ENCODE measurements around the gene NPRL2.

NPRL2 gene

GRCh38 chr3:50303013-50303815 lies 47.4 kb downstream of the NPRL2 start, which contains the start of gene HYAL1:
Gene HYAL1 (minus strand): TSS chr3:50303574. CDS start chr3:50302956, 618 bp downstream.
- Histone ChIP-seq H3K4me1 (ENCODE audit: control insufficient read depth, insufficient read depth, low read length) (peaks cover 37% of the 10 kb centered on the region), H3K4me3 (ENCODE audit: low read length in 2 of 2) (peak within 1 kb of the TSS in 1 of 2 donors; percentile 40), H3K27ac (ENCODE audit: low read length) (no peak within 1 kb of the TSS), H3K9me3 (ENCODE audit: control insufficient read depth in 2 of 2, low read length in 2 of 2) (no peaks in the 10 kb centered on the region), H3K27me3 (ENCODE audit: control insufficient read depth in 1 of 2, insufficient read depth in 2 of 2, low read length in 2 of 2) (no peaks in the 10 kb centered on the region), H3K36me3 (ENCODE audit: control insufficient read depth in 2 of 2, insufficient read depth in 2 of 2, low read length in 2 of 2) (no peaks in the 10 kb centered on the region), H3K9ac (ENCODE audit: low read length in 2 of 2) (no peak within 1 kb of the TSS)

- no peaks in the 10 kb centered on the region for H3K36me3 ChIP-seq (ENCODE audit: control insufficient read depth in 2 of 2, insufficient read depth in 2 of 2, low read length in 2 of 2)
- peaks cover 39% of the 10 kb centered on the region for H3K4me1 ChIP-seq (ENCODE audit: control insufficient read depth, insufficient read depth, low read length)
- H3K9me3 ChIP-seq (ENCODE audit: control insufficient read depth in 2 of 2, low read length in 2 of 2) = no peaks in the 10 kb centered on the region
- H3K27ac ChIP-seq (ENCODE audit: low read length) = no peak overlapping the region
- H3K27me3 ChIP-seq (ENCODE audit: control insufficient read depth in 1 of 2, insufficient read depth in 2 of 2, low read length in 2 of 2) = no peaks in the 10 kb centered on the region
- H3K9ac ChIP-seq (ENCODE audit: low read length in 2 of 2) = no peak overlapping the region
- H3K4me3 ChIP-seq (ENCODE audit: low read length in 2 of 2) = peak overlapping the region in 1 of 2 donors; percentile 40
Measured at GRCh38 chr3:50302095-50303012, 48.2 kb downstream of the NPRL2 start.

GRCh38 chr3:50300681-50301254 lies 49.8 kb downstream of the NPRL2 start:
- no peaks in the 10 kb centered on the region for H3K9me3 ChIP-seq (ENCODE audit: control insufficient read depth in 2 of 2, low read length in 2 of 2)
- H3K27me3 ChIP-seq (ENCODE audit: control insufficient read depth in 1 of 2, insufficient read depth in 2 of 2, low read length in 2 of 2) = no peaks in the 10 kb centered on the region
- peak overlapping the region; percentile 44 to 86 for H3K4me3 ChIP-seq (ENCODE audit: low read length in 2 of 2)
- H3K9ac ChIP-seq (ENCODE audit: low read length in 2 of 2) = peak overlapping the region in 1 of 2 donors; percentile 42
- H3K27ac ChIP-seq (ENCODE audit: low read length) = peak overlapping the region; percentile 84
- H3K4me1 ChIP-seq (ENCODE audit: control insufficient read depth, insufficient read depth, low read length) = peaks cover 39% of the 10 kb centered on the region
- no peaks in the 10 kb centered on the region for H3K36me3 ChIP-seq (ENCODE audit: control insufficient read depth in 2 of 2, insufficient read depth in 2 of 2, low read length in 2 of 2)

DNA sequence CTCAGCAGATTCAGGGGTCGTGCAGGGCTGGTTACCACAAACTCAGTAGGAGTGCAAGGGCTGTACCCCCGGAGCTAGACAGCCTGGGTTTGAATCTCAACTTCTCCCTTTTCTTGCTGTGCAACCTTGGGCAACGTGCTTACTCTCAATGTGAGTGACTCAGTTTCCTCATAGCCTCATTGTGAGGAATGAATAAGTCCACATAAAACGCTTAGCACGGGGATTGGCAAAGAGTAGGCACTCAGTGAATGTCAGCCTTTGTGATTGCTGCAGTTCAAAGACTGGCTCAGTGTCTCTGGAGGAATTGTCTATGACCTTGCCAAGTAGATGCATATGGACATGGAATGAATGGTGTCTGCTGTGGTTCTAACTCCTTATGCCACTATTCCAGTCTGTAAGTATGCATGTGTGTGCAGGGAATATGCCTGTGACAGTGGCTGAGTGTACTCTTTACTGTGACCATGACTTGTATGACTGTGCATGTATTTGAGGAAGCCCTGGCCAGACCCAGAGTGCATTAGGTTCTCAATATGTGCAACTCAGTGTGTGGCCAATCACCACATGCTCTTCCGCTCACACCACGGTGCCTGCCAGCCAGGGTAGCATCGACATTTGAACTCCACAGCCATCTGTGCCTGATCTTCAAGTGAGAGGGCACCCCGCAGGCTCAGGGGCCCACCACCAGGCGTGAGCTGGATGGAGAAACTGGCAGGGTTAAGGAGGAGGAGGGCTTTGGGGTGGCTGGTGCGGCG lies 50.5 kb downstream of the NPRL2 start:
- no peaks in the 10 kb centered on the region for H3K9me3 ChIP-seq (ENCODE audit: control insufficient read depth in 2 of 2, low read length in 2 of 2)
- no peaks in the 10 kb centered on the region for H3K27me3 ChIP-seq (ENCODE audit: control insufficient read depth in 1 of 2, insufficient read depth in 2 of 2, low read length in 2 of 2)
- H3K4me1 ChIP-seq (ENCODE audit: control insufficient read depth, insufficient read depth, low read length) = peaks cover 39% of the 10 kb centered on the region
- H3K27ac ChIP-seq (ENCODE audit: low read length) = peak overlapping the region; percentile 84
- H3K9ac ChIP-seq (ENCODE audit: low read length in 2 of 2) = peak overlapping the region; percentile 42 to 89
- H3K36me3 ChIP-seq (ENCODE audit: control insufficient read depth in 2 of 2, insufficient read depth in 2 of 2, low read length in 2 of 2) = no peaks in the 10 kb centered on the region
- H3K4me3 ChIP-seq (ENCODE audit: low read length in 2 of 2) = peak overlapping the region; percentile 44 to 86

GRCh38 chr3:50299638-50299928 lies 51.0 kb downstream of the NPRL2 start:
- peak overlapping the region; percentile 42 to 89 for H3K9ac ChIP-seq (ENCODE audit: low read length in 2 of 2)
- H3K4me3 ChIP-seq (ENCODE audit: low read length in 2 of 2) = peak overlapping the region; percentile 44 to 86
- H3K36me3 ChIP-seq (ENCODE audit: control insufficient read depth in 2 of 2, insufficient read depth in 2 of 2, low read length in 2 of 2) = no peaks in the 10 kb centered on the region
- H3K9me3 ChIP-seq (ENCODE audit: control insufficient read depth in 2 of 2, low read length in 2 of 2) = no peaks in the 10 kb centered on the region
- peaks cover 39% of the 10 kb centered on the region for H3K4me1 ChIP-seq (ENCODE audit: control insufficient read depth, insufficient read depth, low read length)
- H3K27me3 ChIP-seq (ENCODE audit: control insufficient read depth in 1 of 2, insufficient read depth in 2 of 2, low read length in 2 of 2) = no peaks in the 10 kb centered on the region
- H3K27ac ChIP-seq (ENCODE audit: low read length) = peak overlapping the region; percentile 84

- peak within 1 kb of the TSS; percentile 84 for H3K27ac ChIP-seq (ENCODE audit: low read length)
- no peaks in the 10 kb centered on the region for H3K9me3 ChIP-seq (ENCODE audit: control insufficient read depth in 2 of 2, low read length in 2 of 2)
- H3K36me3 ChIP-seq (ENCODE audit: control insufficient read depth in 2 of 2, insufficient read depth in 2 of 2, low read length in 2 of 2) = no peaks in the 10 kb centered on the region
- peaks cover 39% of the 10 kb centered on the region for H3K4me1 ChIP-seq (ENCODE audit: control insufficient read depth, insufficient read depth, low read length)
- no peaks in the 10 kb centered on the region for H3K27me3 ChIP-seq (ENCODE audit: control insufficient read depth in 1 of 2, insufficient read depth in 2 of 2, low read length in 2 of 2)
- H3K9ac ChIP-seq (ENCODE audit: low read length in 2 of 2) = peak within 1 kb of the TSS; percentile 73 to 89
- H3K4me3 ChIP-seq (ENCODE audit: low read length in 2 of 2) = peak within 1 kb of the TSS; percentile 71 to 92
Measured at GRCh38 chr3:50298836-50299637, 51.5 kb downstream of the NPRL2 start, which contains the start of the genes HYAL3 and NAA80. Gene HYAL3 (minus strand): TSS chr3:50299405. CDS start chr3:50295602, 3,803 bp downstream. Gene NAA80 (minus strand): TSS chr3:50299405. CDS start chr3:50297463, 1,942 bp downstream.

GRCh38 chr3:50297896-50298725 lies 52.5 kb downstream of the NPRL2 start:
- peak overlapping the region; percentile 71 to 92 for H3K4me3 ChIP-seq (ENCODE audit: low read length in 2 of 2)
- H3K27ac ChIP-seq (ENCODE audit: low read length) = peak overlapping the region; percentile 84
- H3K9ac ChIP-seq (ENCODE audit: low read length in 2 of 2) = peak overlapping the region; percentile 73 to 87
- H3K27me3 ChIP-seq (ENCODE audit: control insufficient read depth in 1 of 2, insufficient read depth in 2 of 2, low read length in 2 of 2) = no peaks in the 10 kb centered on the region
- no peaks in the 10 kb centered on the region for H3K36me3 ChIP-seq (ENCODE audit: control insufficient read depth in 2 of 2, insufficient read depth in 2 of 2, low read length in 2 of 2)
- no peaks in the 10 kb centered on the region for H3K9me3 ChIP-seq (ENCODE audit: control insufficient read depth in 2 of 2, low read length in 2 of 2)
- H3K4me1 ChIP-seq (ENCODE audit: control insufficient read depth, insufficient read depth, low read length) = peaks cover 35% of the 10 kb centered on the region

DNA sequence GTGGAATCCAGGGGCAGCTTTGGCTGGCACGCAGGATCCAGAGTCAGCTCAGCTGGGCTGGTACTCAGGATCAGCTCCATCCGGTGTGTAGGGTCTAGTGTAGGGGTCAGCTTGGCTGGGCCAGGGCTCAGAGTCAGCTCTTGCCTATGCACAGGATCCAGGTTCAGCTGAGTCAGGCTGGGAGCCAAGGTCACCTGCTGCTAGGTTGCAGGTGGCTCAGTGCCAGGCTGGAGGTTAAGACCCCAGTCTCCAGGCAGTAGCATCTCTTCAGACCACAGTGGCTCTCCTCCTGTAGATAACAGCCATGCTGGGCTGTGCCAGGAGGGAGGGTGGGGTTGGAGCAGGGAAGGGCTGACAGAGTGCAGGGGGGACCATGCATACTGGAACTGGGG lies 53.2 kb downstream of the NPRL2 start:
- Histone ChIP-seq H3K27me3 (ENCODE audit: control insufficient read depth in 1 of 2, insufficient read depth in 2 of 2, low read length in 2 of 2) (no peaks in the 10 kb centered on the region), H3K36me3 (ENCODE audit: control insufficient read depth in 2 of 2, insufficient read depth in 2 of 2, low read length in 2 of 2) (no peaks in the 10 kb centered on the region), H3K9me3 (ENCODE audit: control insufficient read depth in 2 of 2, low read length in 2 of 2) (no peaks in the 10 kb centered on the region), H3K27ac (ENCODE audit: low read length) (no peak overlapping the region), H3K4me1 (ENCODE audit: control insufficient read depth, insufficient read depth, low read length) (peaks cover 34% of the 10 kb centered on the region), H3K4me3 (ENCODE audit: low read length in 2 of 2) (no peak overlapping the region), H3K9ac (ENCODE audit: low read length in 2 of 2) (no peak overlapping the region)

All from stomach smooth muscle (tissue), 2 donors.